Liver (tissue), 9 donors: ENCODE data around the gene UTS2R. TPM values are rescaled to one million over a fixed set of nuclear protein-coding genes. Genes with fewer than 3 reads are reported as not detected.

Experiments
- DNase-seq: peaks from one replicate; pipeline ENCODE4 v3.0.0-alpha.2; 2017; ENCODE audit warnings: low spot score
- H3K27ac ChIP-seq, 2 donors: one replicate each; pipeline ENCODE4 v1.7.0; 2013; ENCODE audit warnings: inconsistent platforms in 2 of 2, low read length in 2 of 2, control low read depth in 1 of 2, low read depth in 1 of 2, mild to moderate bottlenecking in 1 of 2
- H3K27me3 ChIP-seq, 4 donors: one replicate each; pipeline versions ENCODE4 v1.6.1 to v1.7.0; 2013; ENCODE audit warnings: low read length in 3 of 4, inconsistent platforms in 1 of 4, mild to moderate bottlenecking in 1 of 4, moderate library complexity in 1 of 4; ENCODE audit not compliant: control insufficient read depth in 4 of 4, insufficient read depth in 4 of 4
- H3K36me3 ChIP-seq, 4 donors: one replicate each; pipeline versions ENCODE4 v1.6.1 to v1.7.0; 2013; ENCODE audit warnings: low read length in 3 of 4, mild to moderate bottlenecking in 3 of 4, low read depth in 1 of 4, moderate library complexity in 1 of 4; ENCODE audit not compliant: control insufficient read depth in 4 of 4, insufficient read depth in 3 of 4
- H3K4me1 ChIP-seq, 4 donors: one replicate each; pipeline versions ENCODE4 v1.6.1 to v1.7.0; 2013; ENCODE audit warnings: low read length in 3 of 4, mild to moderate bottlenecking in 3 of 4, moderate library complexity in 1 of 4; ENCODE audit not compliant: control insufficient read depth in 4 of 4, insufficient read depth in 4 of 4
- H3K4me3 ChIP-seq, 3 donors: one replicate each; pipeline versions ENCODE4 v1.6.1 to v1.7.0; 2013; ENCODE audit warnings: low read length in 3 of 3, control low read depth in 1 of 3, low read depth in 1 of 3, mild to moderate bottlenecking in 1 of 3
- H3K9ac ChIP-seq, 2 donors: one replicate each; pipeline ENCODE4 v1.7.0; 2013; ENCODE audit warnings: low read length in 2 of 2, mild to moderate bottlenecking in 2 of 2, moderate library complexity in 2 of 2, control low read depth in 1 of 2, low read depth in 1 of 2
- H3K9me3 ChIP-seq, 4 donors: one replicate each; pipeline versions ENCODE4 v1.6.1 to v1.7.0; 2013; ENCODE audit warnings: low read length in 3 of 4; ENCODE audit not compliant: control insufficient read depth in 4 of 4
- EGR1 ChIP-seq, 2 donors: IDR thresholded peaks; 2 replicates each; pipeline ENCODE4 v1.6.1; 2016 to 2018; ENCODE audit warnings: antibody characterized with exemption in 2 of 2, low read depth in 2 of 2
- FOXA1 ChIP-seq: IDR thresholded peaks from 2 replicates; pipeline ENCODE4 v1.6.1; 2016; ENCODE audit warnings: antibody characterized with exemption
- FOXA2 ChIP-seq: IDR thresholded peaks from 2 replicates; pipeline ENCODE4 v1.6.1; 2016; ENCODE audit warnings: antibody characterized with exemption
- GABPA ChIP-seq, 2 donors: IDR thresholded peaks in 1 of 2; conservative IDR thresholded peaks in 1 of 2; 2 replicates each; pipeline ENCODE4 v1.6.1; 2016; ENCODE audit warnings: antibody characterized with exemption in 2 of 2, mild to moderate bottlenecking in 1 of 2, moderate library complexity in 1 of 2
- HNF4A ChIP-seq, 2 donors: conservative IDR thresholded peaks; 2 replicates each; pipeline ENCODE4 v1.6.1; 2016; ENCODE audit warnings: antibody characterized with exemption in 2 of 2, mild to moderate bottlenecking in 2 of 2
- HNF4G ChIP-seq: IDR thresholded peaks from 2 replicates; pipeline ENCODE4 v1.6.1; 2016; ENCODE audit warnings: antibody characterized with exemption
- JUND ChIP-seq, 2 donors: IDR thresholded peaks; 2 replicates each; pipeline ENCODE4 v1.6.1; 2016; ENCODE audit warnings: antibody characterized with exemption in 2 of 2
- MAX ChIP-seq: IDR thresholded peaks from 2 replicates; pipeline ENCODE4 v1.6.1; 2016; ENCODE audit warnings: antibody characterized with exemption
- NR2F2 ChIP-seq: IDR thresholded peaks from 2 replicates; pipeline ENCODE4 v1.6.1; 2016; ENCODE audit warnings: antibody characterized with exemption
- RAD21 ChIP-seq, 2 donors: IDR thresholded peaks; 2 replicates each; pipeline ENCODE4 v1.6.1; 2016; ENCODE audit warnings: antibody characterized with exemption in 2 of 2, mild to moderate bottlenecking in 2 of 2
- REST ChIP-seq: IDR thresholded peaks from 2 replicates; pipeline ENCODE4 v1.6.1; 2016; ENCODE audit warnings: antibody characterized with exemption, mild to moderate bottlenecking
- RXRA ChIP-seq, 2 donors: IDR thresholded peaks; 2 replicates each; pipeline ENCODE4 v1.6.1; 2017 to 2018; ENCODE audit warnings: antibody characterized with exemption in 2 of 2, mild to moderate bottlenecking in 1 of 2
- SP1 ChIP-seq: IDR thresholded peaks from 2 replicates; pipeline ENCODE4 v1.6.1; 2018; ENCODE audit warnings: antibody characterized with exemption, mild to moderate bottlenecking
- TAF1 ChIP-seq: conservative IDR thresholded peaks from 2 replicates; pipeline ENCODE4 v1.6.1; 2016; ENCODE audit warnings: antibody characterized with exemption, mild to moderate bottlenecking
- YY1 ChIP-seq: IDR thresholded peaks from 2 replicates; pipeline ENCODE4 v1.6.1; 2016; ENCODE audit warnings: antibody characterized with exemption, mild to moderate bottlenecking
- WGBS: extraction: QIAGEN DNeasy Blood & Tissue Kit; methylation state at CpG from one replicate; pipeline ENCODE4 v1.1.7; 2013; 5-methylcytosine and 5-hydroxymethylcytosine counted together
- polyA plus RNA-seq, 2 donors: library from polyadenylated mRNA; stranded (reverse) in 1 of 2; unstranded in 1 of 2; fragments of 200-250 nt in 1 of 2; fragments of >200 nt in 1 of 2; fragmentation: Nextera tagmentation in 1 of 2; extraction: Ambion mirVana in 1 of 2; gene quantifications; one replicate each; pipeline versions ENCODE4 v1.2.1 to v1.2.3, GENCODE V29; 2013 to 2015
- total RNA-seq, 2 donors: library from RNA; depleted of rRNA; stranded (reverse); fragments of >200 nt; gene quantifications; one replicate each; pipeline ENCODE4 v1.2.3, GENCODE V29; 2014
- TF ChIP-seq, protein P1 (sequence below): fragments of 150-350 bp; IDR thresholded peaks from 2 replicates; pipeline ENCODE4 v1.5.1; 2017; ENCODE audit warnings: improper control_type of control experiment, low read depth, low read length; ENCODE audit not compliant: missing input control
- TF ChIP-seq, protein P2 (sequence below): IDR thresholded peaks from 2 replicates; pipeline ENCODE4 v1.6.1; 2016; ENCODE audit warnings: antibody characterized with exemption
- donor health status: healthy.
- donor health status: healthy.
- donor health status: healthy.
- donor health status: healthy.
- donor health status: healthy.

Gene UTS2R
- total and polyA plus RNA-seq, 4 donors: not detected

DNA sequence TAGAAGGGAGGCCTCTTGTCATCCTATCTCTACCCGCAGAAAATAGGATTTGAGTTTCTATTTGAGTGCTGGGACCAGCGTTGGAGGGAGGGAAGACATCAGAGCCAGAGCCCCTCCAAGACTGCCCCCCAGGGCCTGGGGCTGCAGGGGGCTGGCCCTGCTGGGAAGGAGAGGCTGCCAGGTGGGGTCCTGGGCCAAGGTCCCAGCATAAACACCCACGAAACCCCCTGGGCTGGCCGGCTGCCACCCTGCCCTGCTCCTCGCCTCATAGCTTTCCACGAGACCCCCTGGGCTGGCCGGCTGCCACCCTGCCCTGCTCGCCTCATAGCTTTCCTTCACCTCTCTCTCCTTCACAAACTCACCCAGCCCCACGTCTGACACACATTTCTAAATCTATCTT is 23.1 kb upstream of the UTS2R start:
- no peaks in the 10 kb centered on the region for H3K36me3 ChIP-seq
- H3K27me3 ChIP-seq: no peaks in the 10 kb centered on the region
- TF ChIP-seq FOXA2 (no peak), EGR1 (IDR thresholded peaks at IDR 0.05; ENCODE audit: low read depth in 2 of 2) (no peak), MAX (no peak), FOXA1 (no peak), RAD21 (IDR thresholded peaks at IDR 0.05) (no peak), HNF4A (conservative IDR thresholded peaks at IDR 0.05) (no peak), YY1 (no peak), TAF1 (no peak), REST (no peak), RXRA (IDR thresholded peaks at IDR 0.05) (no peak), SP1 (no peak), JUND (IDR thresholded peaks at IDR 0.05) (no peak), NR2F2 (no peak), HNF4G (no peak), GABPA (IDR thresholded peaks at IDR 0.05 in 1 of 2, conservative IDR thresholded peaks at IDR 0.05 in 1 of 2) (no peak)
- TF ChIP-seq, protein P1, sequence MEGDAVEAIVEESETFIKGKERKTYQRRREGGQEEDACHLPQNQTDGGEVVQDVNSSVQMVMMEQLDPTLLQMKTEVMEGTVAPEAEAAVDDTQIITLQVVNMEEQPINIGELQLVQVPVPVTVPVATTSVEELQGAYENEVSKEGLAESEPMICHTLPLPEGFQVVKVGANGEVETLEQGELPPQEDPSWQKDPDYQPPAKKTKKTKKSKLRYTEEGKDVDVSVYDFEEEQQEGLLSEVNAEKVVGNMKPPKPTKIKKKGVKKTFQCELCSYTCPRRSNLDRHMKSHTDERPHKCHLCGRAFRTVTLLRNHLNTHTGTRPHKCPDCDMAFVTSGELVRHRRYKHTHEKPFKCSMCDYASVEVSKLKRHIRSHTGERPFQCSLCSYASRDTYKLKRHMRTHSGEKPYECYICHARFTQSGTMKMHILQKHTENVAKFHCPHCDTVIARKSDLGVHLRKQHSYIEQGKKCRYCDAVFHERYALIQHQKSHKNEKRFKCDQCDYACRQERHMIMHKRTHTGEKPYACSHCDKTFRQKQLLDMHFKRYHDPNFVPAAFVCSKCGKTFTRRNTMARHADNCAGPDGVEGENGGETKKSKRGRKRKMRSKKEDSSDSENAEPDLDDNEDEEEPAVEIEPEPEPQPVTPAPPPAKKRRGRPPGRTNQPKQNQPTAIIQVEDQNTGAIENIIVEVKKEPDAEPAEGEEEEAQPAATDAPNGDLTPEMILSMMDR: no peak
- TF ChIP-seq, protein P2, sequence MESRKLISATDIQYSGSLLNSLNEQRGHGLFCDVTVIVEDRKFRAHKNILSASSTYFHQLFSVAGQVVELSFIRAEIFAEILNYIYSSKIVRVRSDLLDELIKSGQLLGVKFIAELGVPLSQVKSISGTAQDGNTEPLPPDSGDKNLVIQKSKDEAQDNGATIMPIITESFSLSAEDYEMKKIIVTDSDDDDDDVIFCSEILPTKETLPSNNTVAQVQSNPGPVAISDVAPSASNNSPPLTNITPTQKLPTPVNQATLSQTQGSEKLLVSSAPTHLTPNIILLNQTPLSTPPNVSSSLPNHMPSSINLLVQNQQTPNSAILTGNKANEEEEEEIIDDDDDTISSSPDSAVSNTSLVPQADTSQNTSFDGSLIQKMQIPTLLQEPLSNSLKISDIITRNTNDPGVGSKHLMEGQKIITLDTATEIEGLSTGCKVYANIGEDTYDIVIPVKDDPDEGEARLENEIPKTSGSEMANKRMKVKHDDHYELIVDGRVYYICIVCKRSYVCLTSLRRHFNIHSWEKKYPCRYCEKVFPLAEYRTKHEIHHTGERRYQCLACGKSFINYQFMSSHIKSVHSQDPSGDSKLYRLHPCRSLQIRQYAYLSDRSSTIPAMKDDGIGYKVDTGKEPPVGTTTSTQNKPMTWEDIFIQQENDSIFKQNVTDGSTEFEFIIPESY: no peak
- no peak overlapping the region for H3K27ac ChIP-seq
- no peak overlapping the region for H3K4me3 ChIP-seq
- WGBS: 73% methylated on average over 9 of the region's 9 CpGs
- DNase-seq: no peak
- no peaks in the 10 kb centered on the region for H3K9me3 ChIP-seq
- peaks cover 0 to 4% (median 2%) of the 10 kb centered on the region in 4 donors for H3K4me1 ChIP-seq
- H3K9ac ChIP-seq: no peak overlapping the region

DNA sequence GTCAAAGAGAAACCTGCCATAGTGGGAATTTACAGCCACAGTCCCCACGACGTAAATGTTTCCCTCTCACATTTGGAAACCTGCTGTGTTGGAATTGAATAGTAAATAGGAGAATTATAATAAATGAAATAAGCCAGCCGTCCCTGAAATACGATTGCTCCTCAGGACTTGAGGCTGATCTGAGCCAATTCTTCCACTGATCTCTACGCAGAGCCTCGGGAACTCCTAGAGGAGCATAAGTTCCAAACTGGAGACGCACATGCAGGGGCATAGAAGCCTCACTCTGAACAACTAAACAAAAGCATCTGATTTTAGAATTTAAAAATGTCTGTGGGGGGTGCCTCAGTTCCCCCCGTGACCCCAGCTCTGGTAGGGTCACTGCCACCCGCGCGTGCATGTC is 22.7 kb upstream of the UTS2R start:
- DNase-seq: no peak
- Histone ChIP-seq H3K9ac (no peak overlapping the region), H3K9me3 (no peaks in the 10 kb centered on the region), H3K4me1 (peaks cover 0 to 4% (median 2%) of the 10 kb centered on the region in 4 donors), H3K27ac (no peak overlapping the region), H3K27me3 (no peaks in the 10 kb centered on the region), H3K4me3 (no peak overlapping the region), H3K36me3 (no peaks in the 10 kb centered on the region)
- 79% methylated on average over 11 of the region's 11 CpGs for WGBS
- TF ChIP-seq SP1: no peak
- no peak for TF ChIP-seq YY1
- no peak for TF ChIP-seq TAF1
- no peak for TF ChIP-seq RXRA (IDR thresholded peaks at IDR 0.05)
- no peak for TF ChIP-seq HNF4A (conservative IDR thresholded peaks at IDR 0.05)
- no peak for TF ChIP-seq EGR1 (IDR thresholded peaks at IDR 0.05; ENCODE audit: low read depth in 2 of 2)
